SKM-1 treated with dmso at 0.1 percent for 144 hours (cell line): ENCODE data around the gene CSRNP3.
"Not testable (repeated sequence)": the region's sequence is repeated elsewhere in the genome, so short reads cannot be mapped to it uniquely, and the experiment has no call there.

ENCODE experiments used
- DNase-seq: peaks from one replicate; lab custom pipeline; 2025; ENCODE audit not compliant: unreplicated experiment; lab: John Stamatoyannopoulos, UW

CSRNP3 gene

DNA sequence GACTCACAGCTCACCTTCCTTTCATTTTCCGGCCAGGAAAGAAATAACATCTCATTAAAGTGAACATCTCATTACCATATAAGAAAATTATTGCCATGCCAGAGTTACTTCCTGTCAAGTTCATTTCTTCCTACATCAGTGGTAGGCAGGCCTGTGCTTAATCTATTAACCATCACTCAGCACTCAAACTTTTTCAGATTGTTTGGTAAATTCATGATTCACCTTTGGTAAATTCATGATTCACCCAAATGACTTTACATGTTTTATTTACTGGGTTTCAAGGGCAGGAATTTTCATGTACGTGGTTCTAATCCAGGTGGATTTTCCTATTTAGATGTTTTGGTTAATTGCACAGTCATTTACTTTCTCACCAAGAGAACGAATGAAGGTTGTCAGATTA lies 116.5 kb downstream of the CSRNP3 start:
- no peak for DNase-seq

DNA sequence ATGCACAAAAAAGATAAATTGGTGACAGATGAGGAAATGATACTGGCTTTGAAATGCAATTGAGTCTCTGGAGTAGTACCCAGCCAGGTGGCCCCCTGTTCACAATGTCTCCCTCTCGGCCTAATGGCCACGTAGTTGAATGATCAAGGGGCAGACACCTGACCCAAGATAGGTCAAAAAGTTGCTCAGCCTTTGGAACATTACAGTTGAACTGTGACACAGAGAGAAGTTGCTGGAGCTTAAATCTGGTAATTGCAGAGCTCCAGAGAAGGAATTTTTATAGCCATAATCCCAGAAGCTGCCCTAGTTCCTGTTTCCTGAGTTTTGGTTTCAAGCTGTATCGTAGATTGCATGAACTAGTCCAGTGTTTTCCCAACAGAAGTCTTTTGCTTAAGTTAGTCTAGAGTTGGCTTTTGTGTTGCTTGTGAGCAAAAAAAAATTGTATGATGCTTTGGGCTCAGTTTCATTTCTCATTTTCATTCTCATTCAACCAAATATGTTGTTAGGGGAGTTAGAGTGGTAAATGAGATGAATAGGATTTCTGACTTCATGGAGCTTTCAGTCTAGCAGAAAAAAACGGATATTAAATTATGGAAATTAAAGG lies 117.9 kb downstream of the CSRNP3 start:
- DNase-seq = no peak

DNA sequence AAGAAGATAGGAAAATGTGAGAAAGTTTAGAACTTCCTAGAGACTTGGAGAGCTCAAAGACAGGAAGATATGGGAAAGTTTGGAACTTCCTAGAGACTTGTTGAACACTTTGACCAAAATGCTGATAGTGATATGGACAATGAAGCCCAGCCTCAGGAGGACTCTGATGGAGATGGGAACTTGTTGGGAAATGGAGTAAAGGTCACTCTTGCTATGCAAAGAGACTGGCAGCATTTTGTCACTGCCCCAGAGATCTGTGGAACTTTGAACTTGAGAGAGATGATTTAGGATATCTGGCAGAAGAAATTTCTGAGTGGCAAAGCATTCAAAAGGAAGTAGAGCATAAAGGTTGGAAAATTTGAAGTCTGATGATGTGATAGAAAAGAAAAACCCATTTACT lies 121.5 kb downstream of the CSRNP3 start:
- not testable (repeated sequence) for DNase-seq

DNA sequence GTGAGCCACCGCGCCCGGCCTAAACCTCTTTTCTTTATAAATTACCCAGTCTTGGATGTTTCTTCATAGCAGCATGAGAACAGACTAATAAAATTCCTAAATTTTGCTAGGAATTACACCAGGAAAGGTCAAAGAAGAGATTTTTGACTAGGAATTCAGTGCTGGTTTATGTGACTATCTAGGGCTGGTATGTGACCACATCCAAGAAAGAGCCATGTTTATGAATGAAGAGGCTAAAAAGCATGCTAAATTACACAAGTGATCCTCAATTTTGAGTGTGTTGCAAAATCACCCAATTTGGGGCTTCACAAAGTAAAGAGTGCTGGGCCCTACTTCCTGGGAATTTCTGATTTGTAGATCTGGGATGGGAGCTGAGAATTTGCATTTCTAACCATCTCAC lies 123.6 kb downstream of the CSRNP3 start:
- no peak for DNase-seq

DNA sequence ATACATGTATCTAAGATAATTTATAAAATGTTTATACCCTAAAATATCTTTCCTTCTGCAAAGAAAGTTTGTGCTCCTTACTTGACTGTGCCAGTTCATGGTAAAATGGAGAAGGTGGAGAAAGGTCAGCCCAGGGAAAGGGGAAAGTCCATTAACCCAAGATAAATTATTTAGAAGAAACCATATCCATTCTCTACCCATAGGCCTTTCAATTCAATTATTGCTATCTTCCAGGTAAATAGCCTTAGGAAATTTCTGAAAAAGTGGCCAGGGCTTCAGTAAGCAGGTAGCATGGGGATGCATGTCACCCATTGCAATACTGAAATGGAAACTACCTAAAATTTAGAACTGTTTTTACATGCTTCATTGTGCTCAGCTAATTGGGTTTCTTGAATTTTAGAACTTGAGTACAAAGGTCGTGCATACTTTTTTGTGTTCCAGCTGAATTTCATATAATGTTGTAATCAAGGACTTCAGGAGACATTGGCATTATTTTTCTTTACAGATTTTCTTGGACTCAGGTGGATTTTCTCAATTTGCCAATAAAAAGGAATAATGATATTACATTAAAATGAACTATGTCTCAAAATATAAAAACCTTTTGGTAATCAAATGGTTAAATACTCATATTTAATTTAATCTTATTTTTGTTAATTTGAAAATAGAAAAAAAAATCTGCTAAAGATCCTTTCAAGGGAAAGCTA lies 124.9 kb downstream of the CSRNP3 start:
- DNase-seq = no peak

- DNase-seq = no peak
Measured at GRCh38 chr2:165594935-165595255, 125.4 kb downstream of the CSRNP3 start.

DNA sequence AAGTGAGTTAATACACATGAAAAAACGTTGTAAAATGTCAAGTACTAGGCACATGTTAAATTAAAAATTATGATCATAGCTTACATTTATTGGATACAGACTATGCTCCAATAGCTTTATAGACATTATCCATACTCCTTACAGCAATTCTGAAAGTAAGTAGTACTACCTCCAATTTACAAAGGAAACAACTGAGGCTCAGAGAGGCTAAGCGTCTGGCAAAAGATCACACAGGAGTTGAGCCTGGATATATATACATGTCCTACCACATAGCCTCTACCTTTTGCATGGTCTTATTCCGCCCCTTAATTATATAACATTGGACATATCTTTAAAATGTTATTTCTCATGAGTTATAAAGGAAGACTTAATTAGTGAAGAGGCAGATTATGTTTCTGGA lies 127.3 kb downstream of the CSRNP3 start:
- no peak for DNase-seq

DNA sequence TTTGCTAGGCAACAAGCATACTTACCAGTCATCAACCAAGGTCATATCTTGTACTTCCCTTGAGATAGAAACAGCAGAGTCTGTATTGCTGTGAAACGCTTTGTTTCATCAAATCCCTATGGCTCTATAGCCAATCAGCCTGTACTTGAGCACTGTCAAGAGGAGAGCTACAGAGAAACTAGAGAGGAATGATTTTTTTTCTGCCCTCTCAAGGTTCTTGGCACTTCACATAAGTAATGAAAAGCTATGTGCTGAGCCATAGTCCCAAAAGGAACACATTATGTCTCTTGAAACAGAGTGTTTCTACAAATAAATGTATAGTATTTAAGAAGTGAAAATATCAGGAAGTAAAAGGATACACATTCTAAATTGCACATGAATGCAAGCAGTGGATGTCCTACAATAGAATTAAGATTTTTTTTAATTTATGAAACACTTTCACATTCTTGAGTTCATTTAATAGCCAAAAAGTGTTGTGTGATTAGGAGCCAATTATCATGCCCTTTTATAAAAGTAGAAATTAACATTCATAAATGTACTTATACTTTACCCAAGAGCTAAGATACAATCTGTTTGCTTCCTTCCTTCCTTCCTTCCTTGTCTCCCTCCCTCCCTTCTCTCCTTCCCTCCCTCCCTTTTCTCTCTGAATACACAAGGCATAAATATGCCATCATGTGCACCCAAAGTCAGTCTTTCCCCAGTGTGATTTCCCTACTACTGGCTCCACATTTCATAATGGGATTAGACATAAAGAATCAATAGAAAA lies 131.8 kb downstream of the CSRNP3 start:
- DNase-seq = no peak

DNA sequence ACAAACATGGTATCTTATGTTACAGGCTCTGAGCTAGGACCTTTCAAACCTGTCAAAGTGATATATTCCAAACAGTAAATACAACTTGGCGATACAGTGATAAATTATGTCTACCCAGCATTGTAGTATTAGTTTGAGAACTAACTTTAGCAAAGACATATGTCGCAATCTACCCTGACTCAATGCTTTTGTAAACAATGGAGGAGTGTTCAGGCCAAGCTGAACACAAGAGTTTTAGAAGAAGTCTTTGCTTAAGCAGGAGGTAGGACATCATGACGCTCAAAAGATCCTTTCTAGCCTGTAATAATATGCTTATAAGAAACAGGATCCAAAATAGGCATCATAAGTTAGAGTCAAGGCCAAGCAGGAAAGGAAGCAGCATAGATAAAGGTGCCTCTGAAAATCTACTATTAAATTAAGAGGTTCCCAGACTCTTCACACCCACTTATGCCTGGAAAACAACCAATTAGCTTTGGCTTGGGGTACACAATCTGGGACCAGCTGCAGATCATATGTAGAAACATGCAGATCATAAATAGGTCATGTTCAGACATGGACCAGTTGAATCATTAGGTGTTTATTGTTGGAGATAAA lies 132.5 kb downstream of the CSRNP3 start:
- DNase-seq = no peak

DNA sequence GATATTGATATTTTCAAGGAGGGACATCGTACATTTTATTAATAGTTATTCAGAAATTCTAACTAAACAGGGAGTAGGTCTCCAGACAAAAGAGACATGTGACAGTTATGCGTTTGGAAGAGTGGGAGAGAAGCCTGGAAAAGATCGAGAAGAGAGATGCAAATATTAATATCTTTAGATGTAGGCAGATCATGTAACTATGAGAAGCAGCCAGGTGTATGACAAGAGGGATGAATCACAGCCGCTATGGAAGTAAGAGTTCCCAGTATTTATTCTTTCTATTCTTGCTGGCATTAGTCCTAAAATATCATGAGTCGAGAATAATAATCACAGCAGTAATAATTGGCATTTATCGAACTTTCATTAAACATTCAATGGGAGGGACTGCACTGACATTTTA lies 140.2 kb downstream of the CSRNP3 start:
- no peak for DNase-seq

DNA sequence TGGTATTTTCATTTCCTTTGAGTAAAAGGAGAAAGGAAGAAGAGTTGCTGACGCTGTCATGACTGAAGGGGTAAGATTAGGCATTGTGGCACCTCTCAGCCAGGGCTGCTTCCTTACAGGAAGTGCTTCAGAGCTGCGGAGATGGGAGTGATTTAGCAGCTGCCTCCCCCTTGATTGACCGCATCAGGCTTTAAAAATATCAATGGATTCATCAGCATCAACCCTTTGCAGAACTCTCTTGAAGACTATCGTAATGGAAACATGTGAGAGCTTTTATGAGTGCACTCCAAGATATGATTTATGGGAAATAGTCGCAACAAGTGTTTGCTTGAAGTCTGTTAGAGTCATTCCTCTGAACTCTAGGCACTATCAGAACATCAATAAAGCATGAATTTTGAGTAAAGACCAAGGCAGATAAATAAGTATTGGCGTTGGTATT lies 141.1 kb downstream of the CSRNP3 start:
- DNase-seq = no peak

- DNase-seq = no peak
Measured at GRCh38 chr2:165617741-165618481, 148.4 kb downstream of the CSRNP3 start.

DNA sequence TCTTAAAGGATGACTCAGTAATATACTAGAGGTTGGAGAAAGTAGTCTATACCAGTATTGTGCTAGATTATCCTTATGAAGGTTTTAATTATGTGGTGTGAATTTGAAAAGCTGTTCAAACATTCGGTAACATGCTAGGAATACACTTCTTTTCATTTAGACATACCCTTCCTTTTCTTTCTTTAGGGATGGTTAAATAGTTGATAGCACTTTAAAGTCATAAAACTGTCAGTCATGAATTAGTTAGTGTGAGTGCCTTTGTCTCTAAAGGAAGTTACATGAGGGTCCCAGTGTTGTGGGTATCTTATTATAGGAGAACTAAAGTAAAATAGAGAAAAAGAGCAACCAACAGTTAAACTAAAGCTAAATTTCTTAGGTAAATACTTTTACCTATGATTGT lies 149.3 kb downstream of the CSRNP3 start:
- no peak for DNase-seq

DNA sequence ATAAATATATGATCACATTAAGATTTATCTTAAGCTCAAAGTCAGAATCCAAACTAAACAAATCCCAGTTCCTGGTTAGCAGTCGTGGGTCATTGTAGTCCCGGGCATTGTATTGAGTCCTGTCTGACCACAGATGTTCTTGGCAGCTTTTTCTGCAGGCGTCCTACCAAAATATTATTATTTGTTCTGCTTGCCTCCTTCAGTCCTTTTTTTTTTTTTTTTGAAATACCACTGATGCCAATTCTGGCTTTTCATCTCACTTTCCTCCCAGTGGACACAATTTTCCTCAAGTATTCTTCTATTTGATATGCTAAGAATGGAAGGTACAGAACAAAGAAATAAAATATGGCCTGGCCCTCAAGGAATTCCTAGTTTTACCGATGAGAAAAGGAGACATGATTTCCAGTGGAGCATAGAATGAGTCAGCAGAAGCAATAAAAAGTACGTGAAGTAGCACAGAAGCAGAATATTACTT lies 151.6 kb downstream of the CSRNP3 start:
- no peak for DNase-seq

GRCh38 chr2:165623161-165623560 lies 153.7 kb downstream of the CSRNP3 start:
- no peak for DNase-seq

GRCh38 chr2:165623783-165624469 lies 154.4 kb downstream of the CSRNP3 start:
- no peak for DNase-seq

GRCh38 chr2:165624470-165624800 lies 154.9 kb downstream of the CSRNP3 start:
- no peak for DNase-seq

- DNase-seq = no peak
Measured at GRCh38 chr2:165627470-165627869, 158.0 kb downstream of the CSRNP3 start.

GRCh38 chr2:165629776-165630175 lies 160.3 kb downstream of the CSRNP3 start:
- no peak for DNase-seq

DNA sequence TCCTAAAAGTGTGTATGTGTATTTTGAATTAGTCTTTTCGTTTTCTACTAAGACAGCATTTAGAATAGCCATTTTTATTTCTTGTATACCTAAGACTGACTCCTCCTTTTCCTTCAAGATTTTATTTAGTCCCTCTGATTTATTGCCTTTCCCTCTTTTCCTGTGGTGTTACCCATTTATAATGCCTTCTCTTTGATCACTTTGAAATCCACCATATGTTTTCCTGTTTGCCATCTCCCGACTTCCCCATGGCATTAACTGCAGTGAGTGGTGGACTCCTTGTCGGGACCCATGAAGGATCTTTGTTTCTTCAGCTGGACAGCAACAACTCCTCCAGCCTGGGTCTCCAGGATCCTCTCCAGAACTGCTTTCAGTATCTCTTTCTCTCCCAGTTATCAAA lies 160.7 kb downstream of the CSRNP3 start:
- DNase-seq = no peak

DNA sequence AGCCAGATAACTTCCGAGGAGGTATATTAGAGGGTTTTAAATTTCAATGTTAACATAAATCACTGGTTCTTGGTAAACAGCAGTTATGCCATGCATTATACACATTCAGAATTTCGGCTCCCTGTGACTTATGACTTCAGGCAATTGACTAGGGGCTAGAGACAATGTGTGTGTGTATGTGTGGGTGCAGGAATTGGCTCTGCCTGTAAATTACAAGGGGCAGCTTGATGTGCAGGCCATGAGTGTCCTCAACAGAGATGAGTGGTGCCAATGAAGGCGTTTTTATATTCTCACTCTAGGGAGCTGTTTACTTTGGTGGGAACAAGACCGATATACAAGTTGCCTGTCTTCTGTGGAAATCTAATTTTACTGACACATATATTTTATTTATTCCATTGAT lies 161.6 kb downstream of the CSRNP3 start:
- no peak for DNase-seq
